ENCODE data around the gene NACC2. TPM values are rescaled to one million over a fixed set of nuclear protein-coding genes. Genes with fewer than 3 reads are reported as not detected.

NACC2 gene
- total and polyA plus RNA-seq, 10 of the 15 experiments (the other 5 are each of a cell fraction or from before 2014, with no cell fraction given), result 0.66 to 14.7 (median 3.5) TPM

DNA sequence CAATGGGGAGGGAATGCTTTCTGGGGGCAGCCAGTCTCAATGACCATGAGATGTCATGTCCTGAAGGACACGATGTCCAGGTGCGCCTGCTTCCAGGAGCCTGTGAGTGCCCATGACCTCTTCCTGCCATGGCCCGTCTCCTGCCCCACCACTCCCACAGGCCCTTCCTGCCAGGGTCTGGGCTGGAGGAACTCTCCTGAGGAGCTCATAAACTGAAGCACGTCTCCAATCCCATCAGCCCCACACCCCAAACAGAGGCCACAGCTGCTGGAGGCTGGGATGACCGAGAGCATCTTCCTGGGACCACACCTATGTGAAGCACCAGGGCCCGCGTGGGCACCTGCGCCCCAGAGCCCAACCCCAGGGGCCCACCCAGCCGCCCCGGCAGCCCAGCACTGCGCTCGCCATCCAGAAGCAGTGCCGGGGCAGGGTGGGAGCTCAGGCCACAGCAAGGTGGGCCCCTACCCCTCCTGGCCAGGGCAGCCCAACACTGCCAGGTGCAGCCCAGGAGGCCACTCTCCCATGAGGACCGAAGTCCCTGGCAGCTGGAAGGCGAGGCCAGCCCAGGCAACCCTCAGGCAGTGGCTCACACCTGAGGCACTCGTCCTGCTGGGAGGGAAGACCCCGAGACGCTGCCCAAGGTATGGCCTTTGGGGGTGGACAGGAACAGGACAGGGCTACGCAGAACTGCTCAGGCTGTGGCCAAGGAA, 80.0 kb downstream of the NACC2 start:
- no peak overlapping the region for H3K4me3 ChIP-seq
- H3K4me1 ChIP-seq (ENCODE audit: control insufficient read depth, insufficient read depth, low read length), result no peaks in the 10 kb centered on the region
- H3K27ac ChIP-seq (ENCODE audit: control insufficient read depth, insufficient read depth), result no peak overlapping the region
- DNase-seq (ENCODE audit: low read depth, low spot score) (no peak), ATAC-seq (no peak), FAIRE-seq (no peak)
- no peak overlapping the region for H3K4me2 ChIP-seq (ENCODE audit: control insufficient read depth, insufficient read depth)
- intact Hi-C loops (cut with micrococcal nuclease; ENCODE audit: unreplicated experiment) (no loop called here), in situ Hi-C loops (cut with MboI) (no loop called here)
- no peak overlapping the region for H3K9ac ChIP-seq (ENCODE audit: control insufficient read depth, insufficient read depth, low read length)
- ChIA-PET RAD21 (ENCODE audit: unreplicated experiment) (no interaction called here), POLR2A (no interaction called here), SMC1A (ENCODE audit: uncharacterized antibody, unreplicated experiment) (no interaction called here), CTCF (no interaction called here)
- no peaks in the 10 kb centered on the region for H4K20me1 ChIP-seq (ENCODE audit: control insufficient read depth, insufficient read depth)
- H3K27me3 ChIP-seq (replicated peaks in 1 of 2; ENCODE audit: control insufficient read depth in 2 of 2, insufficient read depth in 2 of 2, low read length in 1 of 2), result no peaks in the 10 kb centered on the region
- no TSS peak for BruUV-seq (replicated peaks)
- WGBS (ENCODE audit: insufficient coverage, insufficient replicate concordance, low lambda C conversion rate, missing lambda C conversion rate), result 58% methylated on average over 19 of the region's 19 CpGs
- peaks cover 0 to 11% of the 10 kb centered on the region in 2 experiments; a peak in 2 of 4 replicates for H3K36me3 ChIP-seq (ENCODE audit: control insufficient read depth in 2 of 2, insufficient read depth in 2 of 2, low read length in 1 of 2)
- no peaks in the 10 kb centered on the region for H3K79me2 ChIP-seq (ENCODE audit: control insufficient read depth, insufficient read depth, low read length)
- TF ChIP-seq, protein P1, sequence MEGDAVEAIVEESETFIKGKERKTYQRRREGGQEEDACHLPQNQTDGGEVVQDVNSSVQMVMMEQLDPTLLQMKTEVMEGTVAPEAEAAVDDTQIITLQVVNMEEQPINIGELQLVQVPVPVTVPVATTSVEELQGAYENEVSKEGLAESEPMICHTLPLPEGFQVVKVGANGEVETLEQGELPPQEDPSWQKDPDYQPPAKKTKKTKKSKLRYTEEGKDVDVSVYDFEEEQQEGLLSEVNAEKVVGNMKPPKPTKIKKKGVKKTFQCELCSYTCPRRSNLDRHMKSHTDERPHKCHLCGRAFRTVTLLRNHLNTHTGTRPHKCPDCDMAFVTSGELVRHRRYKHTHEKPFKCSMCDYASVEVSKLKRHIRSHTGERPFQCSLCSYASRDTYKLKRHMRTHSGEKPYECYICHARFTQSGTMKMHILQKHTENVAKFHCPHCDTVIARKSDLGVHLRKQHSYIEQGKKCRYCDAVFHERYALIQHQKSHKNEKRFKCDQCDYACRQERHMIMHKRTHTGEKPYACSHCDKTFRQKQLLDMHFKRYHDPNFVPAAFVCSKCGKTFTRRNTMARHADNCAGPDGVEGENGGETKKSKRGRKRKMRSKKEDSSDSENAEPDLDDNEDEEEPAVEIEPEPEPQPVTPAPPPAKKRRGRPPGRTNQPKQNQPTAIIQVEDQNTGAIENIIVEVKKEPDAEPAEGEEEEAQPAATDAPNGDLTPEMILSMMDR (IDR thresholded peaks at IDR 0.05 in 2 of 3, conservative IDR thresholded peaks at IDR 0.05 in 1 of 3; ENCODE audit: control insufficient read depth in 2 of 3, extremely low read depth in 1 of 3, insufficient read depth in 1 of 3, low read depth in 3 of 3, low read length in 3 of 3), result no peak
- TF ChIP-seq CHD2 (IDR thresholded peaks at IDR 0.05; ENCODE audit: borderline replicate concordance, low read depth, low read length) (no peak), NFXL1 (IDR thresholded peaks at IDR 0.05; ENCODE audit: borderline replicate concordance) (no peak), ZNF274 (IDR thresholded peaks at IDR 0.05; ENCODE audit: insufficient read depth, insufficient read length) (no peak), ZSCAN29 (IDR thresholded peaks at IDR 0.05) (no peak), BACH1 (IDR thresholded peaks at IDR 0.05; ENCODE audit: borderline replicate concordance) (no peak), NBN (IDR thresholded peaks at IDR 0.05) (no peak), HDAC2 (IDR thresholded peaks at IDR 0.05) (no peak), SMAD1 (IDR thresholded peaks at IDR 0.05; ENCODE audit: low read depth, partially characterized antibody) (no peak), HDGF (IDR thresholded peaks at IDR 0.05) (no peak), CBFB (IDR thresholded peaks at IDR 0.05; ENCODE audit: low read depth) (no peak), STAT3 (IDR thresholded peaks at IDR 0.05; ENCODE audit: low read depth, low read length) (no peak), TCF7 (IDR thresholded peaks at IDR 0.05; ENCODE audit: borderline replicate concordance) (no peak), PAX5 (IDR thresholded peaks at IDR 0.05; ENCODE audit: borderline replicate concordance, low read depth, low read length) (no peak)
- TF ChIP-seq, protein P2, sequence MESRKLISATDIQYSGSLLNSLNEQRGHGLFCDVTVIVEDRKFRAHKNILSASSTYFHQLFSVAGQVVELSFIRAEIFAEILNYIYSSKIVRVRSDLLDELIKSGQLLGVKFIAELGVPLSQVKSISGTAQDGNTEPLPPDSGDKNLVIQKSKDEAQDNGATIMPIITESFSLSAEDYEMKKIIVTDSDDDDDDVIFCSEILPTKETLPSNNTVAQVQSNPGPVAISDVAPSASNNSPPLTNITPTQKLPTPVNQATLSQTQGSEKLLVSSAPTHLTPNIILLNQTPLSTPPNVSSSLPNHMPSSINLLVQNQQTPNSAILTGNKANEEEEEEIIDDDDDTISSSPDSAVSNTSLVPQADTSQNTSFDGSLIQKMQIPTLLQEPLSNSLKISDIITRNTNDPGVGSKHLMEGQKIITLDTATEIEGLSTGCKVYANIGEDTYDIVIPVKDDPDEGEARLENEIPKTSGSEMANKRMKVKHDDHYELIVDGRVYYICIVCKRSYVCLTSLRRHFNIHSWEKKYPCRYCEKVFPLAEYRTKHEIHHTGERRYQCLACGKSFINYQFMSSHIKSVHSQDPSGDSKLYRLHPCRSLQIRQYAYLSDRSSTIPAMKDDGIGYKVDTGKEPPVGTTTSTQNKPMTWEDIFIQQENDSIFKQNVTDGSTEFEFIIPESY (IDR thresholded peaks at IDR 0.05), result no peak
- TF ChIP-seq, protein P3, sequence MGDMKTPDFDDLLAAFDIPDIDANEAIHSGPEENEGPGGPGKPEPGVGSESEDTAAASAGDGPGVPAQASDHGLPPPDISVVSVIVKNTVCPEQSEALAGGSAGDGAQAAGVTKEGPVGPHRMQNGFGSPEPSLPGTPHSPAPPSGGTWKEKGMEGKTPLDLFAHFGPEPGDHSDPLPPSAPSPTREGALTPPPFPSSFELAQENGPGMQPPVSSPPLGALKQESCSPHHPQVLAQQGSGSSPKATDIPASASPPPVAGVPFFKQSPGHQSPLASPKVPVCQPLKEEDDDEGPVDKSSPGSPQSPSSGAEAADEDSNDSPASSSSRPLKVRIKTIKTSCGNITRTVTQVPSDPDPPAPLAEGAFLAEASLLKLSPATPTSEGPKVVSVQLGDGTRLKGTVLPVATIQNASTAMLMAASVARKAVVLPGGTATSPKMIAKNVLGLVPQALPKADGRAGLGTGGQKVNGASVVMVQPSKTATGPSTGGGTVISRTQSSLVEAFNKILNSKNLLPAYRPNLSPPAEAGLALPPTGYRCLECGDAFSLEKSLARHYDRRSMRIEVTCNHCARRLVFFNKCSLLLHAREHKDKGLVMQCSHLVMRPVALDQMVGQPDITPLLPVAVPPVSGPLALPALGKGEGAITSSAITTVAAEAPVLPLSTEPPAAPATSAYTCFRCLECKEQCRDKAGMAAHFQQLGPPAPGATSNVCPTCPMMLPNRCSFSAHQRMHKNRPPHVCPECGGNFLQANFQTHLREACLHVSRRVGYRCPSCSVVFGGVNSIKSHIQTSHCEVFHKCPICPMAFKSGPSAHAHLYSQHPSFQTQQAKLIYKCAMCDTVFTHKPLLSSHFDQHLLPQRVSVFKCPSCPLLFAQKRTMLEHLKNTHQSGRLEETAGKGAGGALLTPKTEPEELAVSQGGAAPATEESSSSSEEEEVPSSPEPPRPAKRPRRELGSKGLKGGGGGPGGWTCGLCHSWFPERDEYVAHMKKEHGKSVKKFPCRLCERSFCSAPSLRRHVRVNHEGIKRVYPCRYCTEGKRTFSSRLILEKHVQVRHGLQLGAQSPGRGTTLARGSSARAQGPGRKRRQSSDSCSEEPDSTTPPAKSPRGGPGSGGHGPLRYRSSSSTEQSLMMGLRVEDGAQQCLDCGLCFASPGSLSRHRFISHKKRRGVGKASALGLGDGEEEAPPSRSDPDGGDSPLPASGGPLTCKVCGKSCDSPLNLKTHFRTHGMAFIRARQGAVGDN (IDR thresholded peaks at IDR 0.05), result no peak
- no peaks in the 10 kb centered on the region; the same call in 2 of the 3 replicates for H3K9me3 ChIP-seq (replicated peaks; ENCODE audit: control insufficient read depth, insufficient read depth, low read length)
- no peak overlapping the region for H2AFZ ChIP-seq (ENCODE audit: control insufficient read depth, low read depth, low read length)

Data from GM12878 (cell line).